WTC11 (cell line): ENCODE results near the gene DRAXIN. TPM values are rescaled to one million over a fixed set of nuclear protein-coding genes. Genes with fewer than 3 reads are reported as not detected.
A peak's percentile ranks its signal among the peaks of the same experiment; 100 is the strongest.

Experiments used
- ATAC-seq: fragments of 200-7000 bp; cut with Tn5 transposase; 2 replicates; pipeline ENCODE4 v1.10.0; 2021; ENCODE audit warnings: mild to moderate bottlenecking, moderate library complexity
- CTCF ChIA-PET: fragments of 300-600 bp; sonication (Branson Sonifier 250); formaldehyde crosslinking; loops from one replicate; lab custom pipeline; 2021; ENCODE audit warnings: antibody characterized with exemption; lab: Charles Lee
- POLR2A ChIA-PET: fragments of 350-600 bp; sonication (Branson Sonifier 250); formaldehyde crosslinking; loops from one replicate; lab custom pipeline; 2021; ENCODE audit warnings: antibody characterized with exemption; lab: Charles Lee
- DNase-seq: peaks from one replicate; pipeline ENCODE4 v3.0.0; 2021; ENCODE audit warnings: low spot score
- H3K27ac Mint-ChIP-seq: 2 replicates; pipeline ENCODE4 v1.8.0; 2021; ENCODE audit warnings: mixed read lengths
- H3K27me3 Mint-ChIP-seq: 2 replicates; pipeline ENCODE4 v1.8.0; 2021; ENCODE audit warnings: low read depth, mild to moderate bottlenecking, moderate library complexity, mixed read lengths
- H3K36me3 Mint-ChIP-seq: 2 replicates; pipeline ENCODE4 v1.8.0; 2021; ENCODE audit warnings: mixed read lengths
- H3K4me1 Mint-ChIP-seq: 2 replicates; pipeline ENCODE4 v1.8.0; 2022; ENCODE audit warnings: mixed read lengths
- H3K4me3 Mint-ChIP-seq: 2 replicates; pipeline ENCODE4 v1.8.0; 2021; ENCODE audit warnings: mild to moderate bottlenecking, moderate library complexity, mixed read lengths
- H3K9me3 Mint-ChIP-seq: 2 replicates; pipeline ENCODE4 v1.8.0; 2021; ENCODE audit warnings: mixed read lengths
- MXD4 ChIP-seq: fragments of 250-450 bp; sonication (Bioruptor Pico); IDR thresholded peaks from 2 replicates; pipeline ENCODE4 v1.8.0; 2021; ENCODE audit warnings: mild to moderate bottlenecking, moderate library complexity, borderline replicate concordance
- MYBL2 ChIP-seq: sonication (generic); formaldehyde crosslinking; IDR thresholded peaks from 2 replicates; pipeline ENCODE4 v1.8.1; 2023; ENCODE audit warnings: mild to moderate bottlenecking, moderate library complexity, missing genetic modification reagents
- PRRX2 ChIP-seq: fragments of 250-450 bp; sonication (Bioruptor Pico); IDR thresholded peaks from 2 replicates; pipeline ENCODE4 v1.8.0; 2021; ENCODE audit warnings: mild to moderate bottlenecking
- RORB ChIP-seq: fragments of 250-450 bp; sonication (Bioruptor Pico); IDR thresholded peaks from 2 replicates; pipeline ENCODE4 v1.9.0; 2021; ENCODE audit warnings: mild to moderate bottlenecking
- TEAD1 ChIP-seq: sonication (generic); formaldehyde crosslinking; IDR thresholded peaks from 2 replicates; pipeline ENCODE4 v1.8.0; 2022; ENCODE audit warnings: mild to moderate bottlenecking, missing genetic modification reagents
- ZNF263 ChIP-seq: sonication (generic); formaldehyde crosslinking; IDR thresholded peaks from 2 replicates; pipeline ENCODE4 v1.8.1; 2022; ENCODE audit warnings: low read depth, mild to moderate bottlenecking, moderate library complexity, missing genetic modification reagents
- total RNA-seq: library from RNA; stranded (reverse); gene quantifications from 3 replicates; pipeline ENCODE4 v1.2.3, GENCODE V29; 2021
- TF ChIP-seq, protein P1 (sequence below): sonication (generic); formaldehyde crosslinking; IDR thresholded peaks from 2 replicates; pipeline ENCODE4 v1.8.0; 2022; ENCODE audit warnings: mild to moderate bottlenecking, missing genetic modification reagents
- TF ChIP-seq, protein P2 (sequence below): fragments of 250-450 bp; sonication (Bioruptor Pico); conservative IDR thresholded peaks from 2 replicates; pipeline ENCODE4 v1.9.0; 2021; ENCODE audit warnings: mild to moderate bottlenecking
- TF ChIP-seq, protein P3 (sequence below): sonication (generic); formaldehyde crosslinking; conservative IDR thresholded peaks from 2 replicates; pipeline ENCODE4 v1.8.1; 2023; ENCODE audit warnings: mild to moderate bottlenecking, low read depth, missing genetic modification reagents, moderate library complexity
- TF ChIP-seq, protein P4 (sequence below): sonication (generic); formaldehyde crosslinking; IDR thresholded peaks from 2 replicates; pipeline ENCODE4 v1.8.1; 2022; ENCODE audit warnings: missing genetic modification reagents, borderline replicate concordance
- TF ChIP-seq, protein P5 (sequence below): fragments of 200-600 bp; IDR thresholded peaks from 2 replicates; pipeline ENCODE4 v1.8.0; 2022; ENCODE audit warnings: antibody characterized with exemption
- TF ChIP-seq, protein P6 (sequence below): fragments of 250-450 bp; sonication (Bioruptor Pico); IDR thresholded peaks from 2 replicates; pipeline ENCODE4 v2.1.2; 2022; ENCODE audit warnings: mild to moderate bottlenecking, moderate library complexity

The DRAXIN gene
- total RNA-seq, 1 experiment from 2014 or later, result 12.0 TPM

DNA sequence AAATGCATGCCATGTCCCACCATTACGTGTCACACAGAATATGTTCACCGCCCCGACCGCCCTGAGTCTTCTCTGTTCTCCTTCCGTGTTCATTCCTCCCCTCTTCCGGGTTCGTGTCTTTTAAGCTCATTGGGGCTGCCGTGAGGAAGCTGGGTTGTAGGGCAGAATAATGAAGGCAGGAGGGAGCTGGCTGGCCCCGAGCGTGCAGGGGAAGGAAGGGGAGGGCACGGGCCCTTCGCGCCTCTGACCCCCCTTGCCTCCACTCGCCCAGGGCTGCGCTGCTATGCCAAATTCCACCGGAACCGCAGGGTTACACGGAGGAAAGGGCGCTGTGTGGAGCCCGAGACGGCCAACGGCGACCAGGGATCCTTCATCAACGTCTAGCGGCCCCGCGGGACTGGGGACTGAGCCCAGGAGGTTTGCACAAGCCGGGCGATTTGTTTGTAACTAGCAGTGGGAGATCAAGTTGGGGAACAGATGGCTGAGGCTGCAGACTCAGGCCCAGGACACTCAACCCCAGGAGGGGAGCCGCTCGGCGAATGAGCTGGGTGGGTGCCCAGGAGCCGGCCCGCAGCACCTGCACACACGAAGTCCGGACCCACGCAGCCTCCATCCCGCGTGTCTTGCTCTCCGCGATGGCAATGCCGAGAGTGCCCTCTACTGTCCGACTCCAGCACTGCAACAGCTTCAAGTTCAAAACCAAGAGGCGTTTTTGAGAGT lies 28.0 kb downstream of the DRAXIN start (continued):
- TF ChIP-seq, protein P1, sequence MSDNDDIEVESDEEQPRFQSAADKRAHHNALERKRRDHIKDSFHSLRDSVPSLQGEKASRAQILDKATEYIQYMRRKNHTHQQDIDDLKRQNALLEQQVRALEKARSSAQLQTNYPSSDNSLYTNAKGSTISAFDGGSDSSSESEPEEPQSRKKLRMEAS (CRISPR knock-in tag), result peak; percentile 66
- TF ChIP-seq, protein P2, sequence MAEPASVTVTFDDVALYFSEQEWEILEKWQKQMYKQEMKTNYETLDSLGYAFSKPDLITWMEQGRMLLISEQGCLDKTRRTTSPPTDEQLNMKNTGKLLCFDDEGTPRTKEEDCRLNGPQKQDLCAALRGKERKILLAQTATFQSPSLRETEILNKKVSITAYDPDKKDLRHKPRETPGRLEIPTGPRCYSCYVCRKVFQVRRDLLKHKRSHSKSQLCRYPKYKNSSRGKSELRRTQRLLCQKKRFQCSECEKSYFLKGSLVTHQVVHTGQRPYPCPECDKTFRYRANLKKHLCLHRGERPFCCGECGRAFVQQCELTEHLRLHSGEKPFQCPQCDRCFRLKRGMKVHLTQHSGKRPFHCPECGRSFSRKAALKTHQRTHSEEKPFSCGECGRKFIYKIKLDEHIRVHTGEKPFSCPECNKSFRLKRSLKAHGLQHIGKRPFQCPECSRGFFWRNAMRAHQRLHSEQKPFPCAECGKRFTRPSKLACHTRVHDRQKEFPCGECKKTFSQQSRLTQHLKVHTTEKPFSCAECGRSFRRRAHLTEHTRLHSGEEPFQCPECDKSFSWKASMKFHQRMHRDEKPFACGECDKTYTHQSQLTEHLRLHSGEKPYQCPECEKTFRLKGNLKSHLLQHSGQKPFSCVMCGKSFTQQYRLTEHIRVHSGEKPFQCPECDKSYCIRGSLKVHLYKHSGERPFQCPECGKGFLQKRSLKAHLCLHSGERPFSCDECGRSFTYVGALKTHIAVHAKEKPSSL (CRISPR knock-in tag), result no peak
- TF ChIP-seq, protein P3, sequence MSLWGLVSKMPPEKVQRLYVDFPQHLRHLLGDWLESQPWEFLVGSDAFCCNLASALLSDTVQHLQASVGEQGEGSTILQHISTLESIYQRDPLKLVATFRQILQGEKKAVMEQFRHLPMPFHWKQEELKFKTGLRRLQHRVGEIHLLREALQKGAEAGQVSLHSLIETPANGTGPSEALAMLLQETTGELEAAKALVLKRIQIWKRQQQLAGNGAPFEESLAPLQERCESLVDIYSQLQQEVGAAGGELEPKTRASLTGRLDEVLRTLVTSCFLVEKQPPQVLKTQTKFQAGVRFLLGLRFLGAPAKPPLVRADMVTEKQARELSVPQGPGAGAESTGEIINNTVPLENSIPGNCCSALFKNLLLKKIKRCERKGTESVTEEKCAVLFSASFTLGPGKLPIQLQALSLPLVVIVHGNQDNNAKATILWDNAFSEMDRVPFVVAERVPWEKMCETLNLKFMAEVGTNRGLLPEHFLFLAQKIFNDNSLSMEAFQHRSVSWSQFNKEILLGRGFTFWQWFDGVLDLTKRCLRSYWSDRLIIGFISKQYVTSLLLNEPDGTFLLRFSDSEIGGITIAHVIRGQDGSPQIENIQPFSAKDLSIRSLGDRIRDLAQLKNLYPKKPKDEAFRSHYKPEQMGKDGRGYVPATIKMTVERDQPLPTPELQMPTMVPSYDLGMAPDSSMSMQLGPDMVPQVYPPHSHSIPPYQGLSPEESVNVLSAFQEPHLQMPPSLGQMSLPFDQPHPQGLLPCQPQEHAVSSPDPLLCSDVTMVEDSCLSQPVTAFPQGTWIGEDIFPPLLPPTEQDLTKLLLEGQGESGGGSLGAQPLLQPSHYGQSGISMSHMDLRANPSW, result no peak
- TF ChIP-seq ZNF263 (CRISPR knock-in tag), result no peak
- TF ChIP-seq PRRX2 (CRISPR knock-in tag), result no peak
- peak; percentile 55; the same call in 1 of the 2 replicates for TF ChIP-seq TEAD1 (CRISPR knock-in tag)

DNA sequence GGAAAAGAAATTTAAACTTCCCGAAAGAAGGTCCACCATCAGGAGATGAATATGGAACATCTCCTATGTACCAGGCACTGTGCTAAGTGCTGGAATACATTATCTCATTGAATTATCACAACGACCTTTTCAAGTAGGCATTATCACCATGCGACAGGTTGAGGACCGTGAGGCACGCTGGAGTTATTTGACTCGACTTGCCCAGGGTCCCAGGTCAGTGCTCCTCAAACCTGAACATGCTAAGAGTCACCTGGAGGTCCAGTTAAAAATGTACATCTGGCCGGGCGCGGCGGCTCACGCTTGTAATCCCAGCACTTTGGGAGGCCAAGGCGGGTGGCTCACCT lies 28.5 kb downstream of the DRAXIN start:
- TF ChIP-seq MXD4 (CRISPR knock-in tag) (no peak), ZNF263 (CRISPR knock-in tag) (no peak), MYBL2 (CRISPR knock-in tag) (no peak), RORB (CRISPR knock-in tag) (no peak)
- TF ChIP-seq, protein P4, sequence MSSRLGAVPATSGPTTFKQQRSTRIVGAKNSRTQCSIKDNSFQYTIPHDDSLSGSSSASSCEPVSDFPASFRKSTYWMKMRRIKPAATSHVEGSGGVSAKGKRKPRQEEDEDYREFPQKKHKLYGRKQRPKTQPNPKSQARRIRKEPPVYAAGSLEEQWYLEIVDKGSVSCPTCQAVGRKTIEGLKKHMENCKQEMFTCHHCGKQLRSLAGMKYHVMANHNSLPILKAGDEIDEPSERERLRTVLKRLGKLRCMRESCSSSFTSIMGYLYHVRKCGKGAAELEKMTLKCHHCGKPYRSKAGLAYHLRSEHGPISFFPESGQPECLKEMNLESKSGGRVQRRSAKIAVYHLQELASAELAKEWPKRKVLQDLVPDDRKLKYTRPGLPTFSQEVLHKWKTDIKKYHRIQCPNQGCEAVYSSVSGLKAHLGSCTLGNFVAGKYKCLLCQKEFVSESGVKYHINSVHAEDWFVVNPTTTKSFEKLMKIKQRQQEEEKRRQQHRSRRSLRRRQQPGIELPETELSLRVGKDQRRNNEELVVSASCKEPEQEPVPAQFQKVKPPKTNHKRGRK (CRISPR knock-in tag), result no peak
- TF ChIP-seq, protein P5, sequence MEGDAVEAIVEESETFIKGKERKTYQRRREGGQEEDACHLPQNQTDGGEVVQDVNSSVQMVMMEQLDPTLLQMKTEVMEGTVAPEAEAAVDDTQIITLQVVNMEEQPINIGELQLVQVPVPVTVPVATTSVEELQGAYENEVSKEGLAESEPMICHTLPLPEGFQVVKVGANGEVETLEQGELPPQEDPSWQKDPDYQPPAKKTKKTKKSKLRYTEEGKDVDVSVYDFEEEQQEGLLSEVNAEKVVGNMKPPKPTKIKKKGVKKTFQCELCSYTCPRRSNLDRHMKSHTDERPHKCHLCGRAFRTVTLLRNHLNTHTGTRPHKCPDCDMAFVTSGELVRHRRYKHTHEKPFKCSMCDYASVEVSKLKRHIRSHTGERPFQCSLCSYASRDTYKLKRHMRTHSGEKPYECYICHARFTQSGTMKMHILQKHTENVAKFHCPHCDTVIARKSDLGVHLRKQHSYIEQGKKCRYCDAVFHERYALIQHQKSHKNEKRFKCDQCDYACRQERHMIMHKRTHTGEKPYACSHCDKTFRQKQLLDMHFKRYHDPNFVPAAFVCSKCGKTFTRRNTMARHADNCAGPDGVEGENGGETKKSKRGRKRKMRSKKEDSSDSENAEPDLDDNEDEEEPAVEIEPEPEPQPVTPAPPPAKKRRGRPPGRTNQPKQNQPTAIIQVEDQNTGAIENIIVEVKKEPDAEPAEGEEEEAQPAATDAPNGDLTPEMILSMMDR, result peak; percentile 5; the same call in 1 of the 2 replicates
- TF ChIP-seq, protein P6, sequence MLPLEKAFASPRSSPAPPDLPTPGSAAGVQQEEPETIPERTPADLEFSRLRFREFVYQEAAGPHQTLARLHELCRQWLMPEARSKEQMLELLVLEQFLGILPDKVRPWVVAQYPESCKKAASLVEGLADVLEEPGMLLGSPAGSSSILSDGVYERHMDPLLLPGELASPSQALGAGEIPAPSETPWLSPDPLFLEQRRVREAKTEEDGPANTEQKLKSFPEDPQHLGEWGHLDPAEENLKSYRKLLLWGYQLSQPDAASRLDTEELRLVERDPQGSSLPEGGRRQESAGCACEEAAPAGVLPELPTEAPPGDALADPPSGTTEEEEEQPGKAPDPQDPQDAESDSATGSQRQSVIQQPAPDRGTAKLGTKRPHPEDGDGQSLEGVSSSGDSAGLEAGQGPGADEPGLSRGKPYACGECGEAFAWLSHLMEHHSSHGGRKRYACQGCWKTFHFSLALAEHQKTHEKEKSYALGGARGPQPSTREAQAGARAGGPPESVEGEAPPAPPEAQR, result no peak
- TF ChIP-seq, all 79 proteins: peak for 1
- ATAC-seq, result no peak
- H3K27ac Mint-ChIP-seq, result no peak overlapping the region
- no peaks in the 10 kb centered on the region; the same call in 1 of the 2 replicates for H3K36me3 Mint-ChIP-seq
- peak overlapping the region; percentile 51; the same call in 1 of the 2 replicates for H3K4me3 Mint-ChIP-seq
- no peaks in the 10 kb centered on the region for H3K9me3 Mint-ChIP-seq
- DNase-seq, result no peak
- peaks cover 14% of the 10 kb centered on the region for H3K4me1 Mint-ChIP-seq
- CTCF ChIA-PET, result interaction anchor here (1.0 to 2.9 kb wide), 25 partner anchors 9 to 241 kb away, joined by 3 to 55 read pairs (median 9); partner anchors contain the start of genes AGTRAP, DISP3, DRAXIN and FBXO2
- POLR2A ChIA-PET, result interaction anchor here (0.6 to 1.5 kb wide), 5 partner anchors 12 to 611 kb away, joined by 3 to 5 read pairs (median 4); no protein-coding TSS in a partner anchor
- no peaks in the 10 kb centered on the region for H3K27me3 Mint-ChIP-seq
